Lower lobe of right lung (tissue), 2 donors: ENCODE results near the gene CACNA1C. TPM values are rescaled to one million over a fixed set of nuclear protein-coding genes. Genes with fewer than 3 reads are reported as not detected.

Source experiments
- ATAC-seq, 2 donors: fragments of 200-7000 bp; cut with Tn5 transposase; one replicate each; pipeline ENCODE4 v1.9.1; 2020 to 2022; ENCODE audit warnings: mild to moderate bottlenecking in 2 of 2, moderate library complexity in 2 of 2
- DNase-seq: peaks from one replicate; pipeline ENCODE4 v3.0.0-alpha.2; 2020
- H3K27ac ChIP-seq: fragments of 200-600 bp; one replicate; pipeline ENCODE4 v1.8.0; 2022
- H3K27me3 ChIP-seq: fragments of 200-600 bp; one replicate; pipeline ENCODE4 v1.8.0; 2022; ENCODE audit warnings: low read depth
- H3K36me3 ChIP-seq: fragments of 200-600 bp; one replicate; pipeline ENCODE4 v1.8.0; 2022; ENCODE audit warnings: mild to moderate bottlenecking
- H3K4me1 ChIP-seq: fragments of 200-600 bp; one replicate; pipeline ENCODE4 v1.8.0; 2022
- H3K4me3 ChIP-seq: fragments of 200-600 bp; one replicate; pipeline ENCODE4 v1.8.0; 2022; ENCODE audit warnings: mild to moderate bottlenecking
- H3K9me3 ChIP-seq: fragments of 200-600 bp; one replicate; pipeline ENCODE4 v1.8.0; 2022
- CTCF ChIP-seq: fragments of 200-600 bp; IDR thresholded peaks from one replicate; pipeline ENCODE4 v1.8.0; 2022; ENCODE audit warnings: antibody characterized with exemption, mild to moderate bottlenecking
- intact Hi-C: fragments of 100-400 bp; cut with DNase I; formaldehyde crosslinking; loops from one replicate; pipeline ENCODE4 v1.11.0; 2022
- total RNA-seq: library from RNA; stranded (reverse); fragmentation: NEBNext Ultra II Directional; extraction: Animal tissue kit (Norgen Biotek cat#: 25700); gene quantifications from one replicate; pipeline ENCODE4 v1.2.1, GENCODE V29; 2021
- donor health status: DM: no; HTN: yes; CAD: no; lungs with severe emphysema.

The CACNA1C gene
- total RNA-seq, 1 donor from 2014 or later, result 8.4 TPM

DNA sequence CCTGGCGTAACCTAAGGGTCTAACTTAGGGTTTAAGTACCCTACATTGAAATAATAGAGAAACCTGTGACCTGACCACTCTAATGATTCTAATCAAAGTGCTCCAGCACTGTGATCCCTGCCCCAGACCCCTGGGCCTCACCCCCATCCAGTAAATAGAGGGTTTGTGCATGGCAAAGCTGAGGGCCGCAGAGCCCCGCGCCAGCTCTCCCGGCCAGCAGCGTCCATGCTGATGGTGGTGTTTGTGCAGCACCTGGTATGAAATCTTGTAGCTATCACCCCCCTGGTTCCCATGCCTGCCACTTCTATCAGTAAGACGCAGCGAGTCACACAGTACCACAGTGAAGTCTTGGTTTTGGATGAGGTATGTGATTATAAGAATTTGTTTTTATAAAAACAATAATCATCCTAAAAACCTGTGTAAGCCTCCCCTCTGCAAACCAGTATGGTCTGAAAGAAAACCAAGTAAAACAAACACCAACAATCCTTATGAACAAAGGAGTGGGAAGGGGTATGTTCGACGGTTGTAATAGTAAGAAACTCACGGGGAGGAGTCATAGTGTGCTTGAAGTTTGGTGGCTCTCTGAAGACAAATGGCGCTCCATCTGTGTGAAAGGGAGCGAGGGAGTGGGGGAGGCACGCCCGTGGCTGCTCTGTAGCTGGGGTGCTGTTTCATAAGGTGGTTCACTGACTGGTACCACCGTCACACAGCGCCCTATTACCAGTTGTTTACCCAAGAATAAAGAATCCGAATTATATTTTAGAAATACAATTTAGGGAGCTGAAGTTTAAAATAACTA is 156.2 kb downstream of the CACNA1C start:
- intact Hi-C loops, result no loop called here
- no peak overlapping the region for H3K27ac ChIP-seq
- H3K4me1 ChIP-seq, result no peaks in the 10 kb centered on the region
- no peaks in the 10 kb centered on the region for H3K9me3 ChIP-seq
- H3K27me3 ChIP-seq, result no peaks in the 10 kb centered on the region
- DNase-seq, result no peak
- H3K36me3 ChIP-seq, result no peaks in the 10 kb centered on the region
- H3K4me3 ChIP-seq, result no peak overlapping the region
- no peak for ATAC-seq
- no peak for TF ChIP-seq CTCF

- Histone ChIP-seq H3K27me3 (no peaks in the 10 kb centered on the region), H3K9me3 (no peaks in the 10 kb centered on the region), H3K4me1 (no peaks in the 10 kb centered on the region), H3K27ac (no peak overlapping the region), H3K4me3 (no peak overlapping the region), H3K36me3 (no peaks in the 10 kb centered on the region)
- intact Hi-C loops, result no loop called here
- no peak for TF ChIP-seq CTCF
- no peak for ATAC-seq
- DNase-seq, result no peak
Measured at GRCh38 chr12:2211119-2211518, 158.3 kb downstream of the CACNA1C start.

- no peak for TF ChIP-seq CTCF
- ATAC-seq (no peak), DNase-seq (no peak)
- no peak overlapping the region for H3K27ac ChIP-seq
- intact Hi-C loops, result no loop called here
- H3K9me3 ChIP-seq, result no peaks in the 10 kb centered on the region
- H3K4me3 ChIP-seq, result no peak overlapping the region
- H3K27me3 ChIP-seq, result no peaks in the 10 kb centered on the region
- H3K4me1 ChIP-seq, result no peaks in the 10 kb centered on the region
- H3K36me3 ChIP-seq, result no peaks in the 10 kb centered on the region
Measured at GRCh38 chr12:2212537-2212936, 159.8 kb downstream of the CACNA1C start.

DNA sequence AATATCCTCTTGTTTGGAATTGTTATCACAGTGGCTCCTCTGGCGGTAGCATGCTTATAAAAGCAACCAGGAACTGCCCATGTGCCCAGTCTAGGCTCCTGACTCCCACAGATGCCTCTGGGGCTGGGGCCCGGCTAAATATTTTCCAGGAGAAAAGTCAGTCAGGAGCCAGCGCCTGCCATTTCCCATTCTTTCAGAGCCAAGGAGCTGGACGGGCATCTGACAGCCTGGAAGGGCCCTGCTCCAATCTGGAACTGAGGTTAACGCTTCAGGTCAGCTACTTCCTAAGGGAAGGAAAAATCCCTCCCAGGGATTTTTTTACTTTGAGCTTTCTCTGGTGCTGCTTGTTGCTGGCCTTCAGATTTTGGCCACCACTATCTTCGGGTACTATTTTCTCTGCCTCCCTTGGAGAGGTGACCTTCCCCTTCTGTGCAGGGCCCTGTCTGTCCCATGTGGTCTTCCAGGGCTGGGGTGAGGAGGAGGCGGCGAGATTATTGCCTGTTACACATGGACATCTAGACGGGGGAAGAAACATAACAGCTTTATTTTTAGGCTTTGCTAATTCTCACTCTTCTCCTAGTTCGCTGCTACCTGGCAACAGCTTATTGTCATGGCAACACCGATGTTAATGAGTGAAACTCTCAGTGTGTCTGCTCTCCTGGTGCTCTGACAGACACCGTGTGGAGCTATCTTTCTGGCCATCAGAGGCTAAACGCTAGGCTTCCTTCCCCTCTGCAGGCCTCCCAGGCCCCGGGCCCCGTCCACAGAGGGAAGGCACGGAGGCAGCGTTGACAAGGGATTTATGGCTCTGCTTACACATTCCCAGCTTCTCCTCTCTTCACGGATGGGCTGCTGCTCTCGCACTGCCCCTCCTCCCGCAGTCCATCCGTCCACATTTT is 160.4 kb downstream of the CACNA1C start:
- Histone ChIP-seq H3K27me3 (no peaks in the 10 kb centered on the region), H3K4me1 (no peaks in the 10 kb centered on the region), H3K27ac (no peak overlapping the region), H3K9me3 (no peaks in the 10 kb centered on the region), H3K36me3 (no peaks in the 10 kb centered on the region), H3K4me3 (no peak overlapping the region)
- DNase-seq (no peak), ATAC-seq (no peak)
- no peak for TF ChIP-seq CTCF
- intact Hi-C loops, result no loop called here

GRCh38 chr12:2214411-2214810 is 161.6 kb downstream of the CACNA1C start:
- ATAC-seq, result no peak
- intact Hi-C loops, result no loop called here
- TF ChIP-seq CTCF, result no peak
- H3K27me3 ChIP-seq, result no peaks in the 10 kb centered on the region
- no peak overlapping the region for H3K27ac ChIP-seq
- H3K4me3 ChIP-seq, result no peak overlapping the region
- no peaks in the 10 kb centered on the region for H3K4me1 ChIP-seq
- H3K36me3 ChIP-seq, result no peaks in the 10 kb centered on the region
- no peak for DNase-seq
- no peaks in the 10 kb centered on the region for H3K9me3 ChIP-seq
